H9 (cell line): Measurements from ENCODE around the gene CHMP4A. TPM values are rescaled to one million over a fixed set of nuclear protein-coding genes. Genes with fewer than 3 reads are reported as not detected.
A peak's percentile ranks its signal among the peaks of the same experiment; 100 is the strongest.
"Not testable (repeated sequence)": the region's sequence is repeated elsewhere in the genome, so short reads cannot be mapped to it uniquely, and the experiment has no call there.

ENCODE experiments used
- DNase-seq: peaks from one replicate; pipeline ENCODE4 v3.0.0-alpha.2; 2017
- H2AFZ ChIP-seq: one replicate; pipeline ENCODE4 v1.6.1; 2013; ENCODE audit warnings: mild to moderate bottlenecking, low read length, control low read depth, moderate library complexity
- H2AK5ac ChIP-seq: 2 replicates; pipeline ENCODE4 v1.6.1; 2013; ENCODE audit warnings: low read length, control low read depth, mixed read lengths; ENCODE audit not compliant: insufficient read length
- H2BK120ac ChIP-seq: one replicate; pipeline ENCODE4 v1.6.1; 2013; ENCODE audit warnings: low read depth, mild to moderate bottlenecking, low read length, control low read depth, inconsistent platforms; ENCODE audit not compliant: poor library complexity, severe bottlenecking
- H2BK12ac ChIP-seq: 2 replicates; pipeline ENCODE4 v1.6.1; 2013; ENCODE audit warnings: low read length, control low read depth, mixed read lengths, low read depth; ENCODE audit not compliant: insufficient read length
- H2BK15ac ChIP-seq: 2 replicates; pipeline ENCODE4 v1.6.1; 2013; ENCODE audit warnings: low read depth, low read length, control low read depth
- H2BK20ac ChIP-seq: one replicate; pipeline ENCODE4 v1.6.1; 2013; ENCODE audit warnings: low read depth, mild to moderate bottlenecking, low read length, control low read depth, inconsistent platforms; ENCODE audit not compliant: poor library complexity, severe bottlenecking
- H2BK5ac ChIP-seq: 2 replicates; pipeline ENCODE4 v1.6.1; 2013; ENCODE audit warnings: low read length, control low read depth, mixed read lengths; ENCODE audit not compliant: insufficient read length
- H3K14ac ChIP-seq: 2 replicates; pipeline ENCODE4 v1.6.1; 2013; ENCODE audit warnings: low read length, control low read depth; ENCODE audit not compliant: insufficient read depth
- H3K18ac ChIP-seq: 2 replicates; pipeline ENCODE4 v1.6.1; 2013; ENCODE audit warnings: low read depth, mild to moderate bottlenecking, mixed read lengths, low read length, control low read depth; ENCODE audit not compliant: insufficient read length
- H3K23ac ChIP-seq: 2 replicates; pipeline ENCODE4 v1.6.1; 2013; ENCODE audit warnings: low read length, control low read depth, mixed read lengths, low read depth; ENCODE audit not compliant: insufficient read length
- H3K23me2 ChIP-seq: 2 replicates; pipeline ENCODE4 v1.6.1; 2013; ENCODE audit warnings: low read depth, mild to moderate bottlenecking, mixed read lengths, low read length, control low read depth; ENCODE audit not compliant: insufficient read length, poor library complexity, severe bottlenecking
- H3K27ac ChIP-seq: 2 replicates; pipeline ENCODE4 v1.5.1; 2013; ENCODE audit warnings: low read length, control low read depth, mixed read lengths, low read depth; ENCODE audit not compliant: insufficient read length
- H3K27me3 ChIP-seq: 2 replicates; pipeline ENCODE4 v1.6.1; 2013; ENCODE audit warnings: low read length, control low read depth, inconsistent platforms; ENCODE audit not compliant: insufficient read depth
- H3K4ac ChIP-seq: 2 replicates; pipeline ENCODE4 v1.6.1; 2013; ENCODE audit warnings: low read depth, mild to moderate bottlenecking, control low read depth, inconsistent platforms, low read length, moderate library complexity
- H3K4me1 ChIP-seq: 2 replicates; pipeline ENCODE4 v1.6.1; 2013; ENCODE audit warnings: low read length, control low read depth, inconsistent platforms; ENCODE audit not compliant: insufficient read depth
- H3K4me2 ChIP-seq: 2 replicates; pipeline ENCODE4 v1.6.1; 2013; ENCODE audit warnings: low read length, control low read depth, mixed read lengths; ENCODE audit not compliant: insufficient read length, insufficient read depth
- H3K56ac ChIP-seq: 2 replicates; pipeline ENCODE4 v1.6.1; 2013; ENCODE audit warnings: low read depth, mild to moderate bottlenecking, mixed read lengths, low read length, control low read depth; ENCODE audit not compliant: insufficient read length
- H3K79me1 ChIP-seq: 2 replicates; pipeline ENCODE4 v1.6.1; 2013; ENCODE audit warnings: low read depth, mild to moderate bottlenecking, moderate library complexity, low read length, control low read depth, inconsistent platforms; ENCODE audit not compliant: insufficient read depth, poor library complexity, severe bottlenecking
- H3K79me2 ChIP-seq: 2 replicates; pipeline ENCODE4 v1.6.1; 2013; ENCODE audit warnings: low read length, control low read depth, inconsistent platforms; ENCODE audit not compliant: insufficient read depth
- H3K9ac ChIP-seq: 2 replicates; pipeline ENCODE4 v1.6.1; 2013; ENCODE audit warnings: low read length, control low read depth, mixed read lengths; ENCODE audit not compliant: insufficient read length; ENCODE audit errors: extremely low read depth
- H3K9me3 ChIP-seq: one replicate; pipeline ENCODE4 v1.6.1; 2013; ENCODE audit warnings: low read depth, low read length, inconsistent platforms; ENCODE audit not compliant: control insufficient read depth
- H3T11ph ChIP-seq: one replicate; pipeline ENCODE4 v1.6.1; 2013; ENCODE audit warnings: mild to moderate bottlenecking, low read length, control low read depth, inconsistent platforms
- H4K20me1 ChIP-seq: one replicate; pipeline ENCODE4 v1.6.1; 2013; ENCODE audit not compliant: control insufficient read depth, insufficient read length, insufficient read depth
- H4K5ac ChIP-seq: 2 replicates; pipeline ENCODE4 v1.6.1; 2013; ENCODE audit warnings: low read depth, mild to moderate bottlenecking, mixed read lengths, low read length, control low read depth; ENCODE audit not compliant: insufficient read length
- H4K8ac ChIP-seq: replicated peaks from 2 replicates; pipeline ENCODE4 v1.6.1; 2013; ENCODE audit warnings: low read length, control low read depth, mixed read lengths, low read depth; ENCODE audit not compliant: insufficient read length
- H4K91ac ChIP-seq: 2 replicates; pipeline ENCODE4 v1.6.1; 2013; ENCODE audit warnings: low read depth, mild to moderate bottlenecking, moderate library complexity, mixed read lengths, low read length, control low read depth; ENCODE audit not compliant: insufficient read length
- H3K27ac Mint-ChIP-seq, 3 experiments: 2 replicates in 2 of 3; 3 replicates in 1 of 3; pipeline ENCODE4 v1.8.0; 2020 to 2021; ENCODE audit warnings: mixed read lengths in 3 of 3, mild to moderate bottlenecking in 1 of 3, moderate library complexity in 1 of 3
- H3K27me3 Mint-ChIP-seq: 2 replicates; pipeline ENCODE4 v1.8.0; 2021; ENCODE audit warnings: low read depth, mild to moderate bottlenecking, moderate library complexity, mixed read lengths
- H3K36me3 Mint-ChIP-seq, 3 experiments: 2 replicates in 2 of 3; 3 replicates in 1 of 3; pipeline ENCODE4 v1.8.0; 2020 to 2021; ENCODE audit warnings: low read depth in 3 of 3, mixed read lengths in 3 of 3; ENCODE audit not compliant: insufficient read depth in 1 of 3
- H3K4me1 Mint-ChIP-seq, 2 experiments: 2 replicates each; pipeline ENCODE4 v1.8.0; 2020; ENCODE audit warnings: mixed read lengths in 2 of 2
- H3K4me3 Mint-ChIP-seq, 2 experiments: 2 replicates in 1 of 2; 3 replicates in 1 of 2; pipeline ENCODE4 v1.8.0; 2020 to 2021; ENCODE audit warnings: mild to moderate bottlenecking in 2 of 2, mixed read lengths in 2 of 2, moderate library complexity in 1 of 2
- H3K9me3 Mint-ChIP-seq, 2 experiments: 2 replicates in 1 of 2; 3 replicates in 1 of 2; pipeline ENCODE4 v1.8.0; 2020; ENCODE audit warnings: mild to moderate bottlenecking in 2 of 2, mixed read lengths in 2 of 2, moderate library complexity in 1 of 2
- WGBS: extraction: QIAGEN DNeasy Blood & Tissue Kit; methylation state at CpG from one replicate; pipeline ENCODE4 v1.1.7; 2013; ENCODE audit warnings: missing lambda C conversion rate, low lambda C conversion rate, mixed read lengths; ENCODE audit not compliant: insufficient read length; ENCODE audit errors: extremely low coverage; 5-methylcytosine and 5-hydroxymethylcytosine counted together
- total RNA-seq: library from RNA; stranded (reverse); gene quantifications from 2 replicates; pipeline ENCODE4 v1.2.1, GENCODE V29; 2021
- TF ChIP-seq, protein P1 (sequence below): fragments of 200-600 bp; sonication (generic); conservative IDR thresholded peaks from 3 replicates; pipeline ENCODE4 v1.8.0; 2021; ENCODE audit warnings: antibody characterized with exemption, mild to moderate bottlenecking

The CHMP4A gene
- total RNA-seq, 1 experiment from 2014 or later, result 46.2 TPM

- Histone ChIP-seq H2BK120ac (no peak overlapping the region), H2BK12ac (no peak overlapping the region), H3K4ac (no peak overlapping the region), H3K4me1 (no peaks in the 10 kb centered on the region), H3K9ac (no peak overlapping the region), H3K56ac (no peak overlapping the region), H3K23me2 (no peaks in the 10 kb centered on the region), H3K79me1 (peaks cover 15% of the 10 kb centered on the region), H3K4me2 (no peak overlapping the region), H4K8ac (no peak overlapping the region), H3T11ph (no peak overlapping the region), H3K9me3 (no peaks in the 10 kb centered on the region), H4K5ac (no peak overlapping the region), H3K14ac (no peak overlapping the region), H2AK5ac (no peak overlapping the region), H3K27me3 (no peaks in the 10 kb centered on the region), H2BK15ac (no peak overlapping the region), H3K79me2 (peaks cover 5% of the 10 kb centered on the region; the same call in 1 of the 2 replicates), H3K27ac (no peak overlapping the region), H3K23ac (no peak overlapping the region), H2BK20ac (no peak overlapping the region), H4K91ac (no peak overlapping the region), H3K18ac (no peak overlapping the region), H2BK5ac (no peak overlapping the region), H4K20me1 (no peaks in the 10 kb centered on the region), H2AFZ (no peak overlapping the region)
- DNase-seq, result no peak
- TF ChIP-seq, protein P1, sequence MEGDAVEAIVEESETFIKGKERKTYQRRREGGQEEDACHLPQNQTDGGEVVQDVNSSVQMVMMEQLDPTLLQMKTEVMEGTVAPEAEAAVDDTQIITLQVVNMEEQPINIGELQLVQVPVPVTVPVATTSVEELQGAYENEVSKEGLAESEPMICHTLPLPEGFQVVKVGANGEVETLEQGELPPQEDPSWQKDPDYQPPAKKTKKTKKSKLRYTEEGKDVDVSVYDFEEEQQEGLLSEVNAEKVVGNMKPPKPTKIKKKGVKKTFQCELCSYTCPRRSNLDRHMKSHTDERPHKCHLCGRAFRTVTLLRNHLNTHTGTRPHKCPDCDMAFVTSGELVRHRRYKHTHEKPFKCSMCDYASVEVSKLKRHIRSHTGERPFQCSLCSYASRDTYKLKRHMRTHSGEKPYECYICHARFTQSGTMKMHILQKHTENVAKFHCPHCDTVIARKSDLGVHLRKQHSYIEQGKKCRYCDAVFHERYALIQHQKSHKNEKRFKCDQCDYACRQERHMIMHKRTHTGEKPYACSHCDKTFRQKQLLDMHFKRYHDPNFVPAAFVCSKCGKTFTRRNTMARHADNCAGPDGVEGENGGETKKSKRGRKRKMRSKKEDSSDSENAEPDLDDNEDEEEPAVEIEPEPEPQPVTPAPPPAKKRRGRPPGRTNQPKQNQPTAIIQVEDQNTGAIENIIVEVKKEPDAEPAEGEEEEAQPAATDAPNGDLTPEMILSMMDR, result no peak
- peak overlapping the region in 1 of 3 experiments; percentile 65; a peak in 3 of 7 replicates for H3K27ac Mint-ChIP-seq
- no peak overlapping the region for H3K4me3 Mint-ChIP-seq
- H3K9me3 Mint-ChIP-seq, result no peaks in the 10 kb centered on the region
- H3K27me3 Mint-ChIP-seq, result no peaks in the 10 kb centered on the region
- no peaks in the 10 kb centered on the region for H3K4me1 Mint-ChIP-seq
- WGBS, result no CpG with 5 or more reads among the region's 7 CpGs
- peaks cover 7 to 24% (median 18%) of the 10 kb centered on the region in 3 experiments; a peak in 6 of 7 replicates for H3K36me3 Mint-ChIP-seq
Observed at GRCh38 chr14:24224618-24225071, 11.4 kb upstream of the CHMP4A start.

- not testable (repeated sequence) for H3K56ac ChIP-seq, H3K23me2 ChIP-seq, H3K9me3 ChIP-seq, H3K27me3 ChIP-seq, H2AK5ac ChIP-seq, H3K9me3 Mint-ChIP-seq, H4K91ac ChIP-seq, H2AFZ ChIP-seq, H4K5ac ChIP-seq, H3K79me2 ChIP-seq, H3K9ac ChIP-seq, H4K20me1 ChIP-seq, H3K27ac ChIP-seq, H4K8ac ChIP-seq, H2BK120ac ChIP-seq, H2BK12ac ChIP-seq, H3K27ac Mint-ChIP-seq, H3K14ac ChIP-seq, H3K27me3 Mint-ChIP-seq, H2BK15ac ChIP-seq, H3K4me2 ChIP-seq, H3K18ac ChIP-seq, DNase-seq, H2BK5ac ChIP-seq, H3K4me3 Mint-ChIP-seq, H3K23ac ChIP-seq, H2BK20ac ChIP-seq, H3T11ph ChIP-seq, H3K4me1 Mint-ChIP-seq, H3K4ac ChIP-seq, H3K4me1 ChIP-seq
- H3K36me3 Mint-ChIP-seq, result peaks cover 5 to 19% (median 13%) of the 10 kb centered on the region in 3 experiments; a peak in 5 of 7 replicates
- no CpG with 5 or more reads among the region's 4 CpGs for WGBS
- H3K79me1 ChIP-seq, result peaks cover 11% of the 10 kb centered on the region
Observed at GRCh38 chr14:24222987-24223386, 9.7 kb upstream of the CHMP4A start.
